ENCODE measurements around the gene GHR.
"Not testable (repeated sequence)": the region's sequence is repeated elsewhere in the genome, so short reads cannot be mapped to it uniquely, and the experiment has no call there.

GHR gene

GRCh38 chr5:42650084-42650483, 226.8 kb downstream of the GHR start:
- FAIRE-seq, result no peak

- no peak for FAIRE-seq
Observed at GRCh38 chr5:42653705-42654104, 230.5 kb downstream of the GHR start.

GRCh38 chr5:42654645-42655044, 231.4 kb downstream of the GHR start:
- no peak for FAIRE-seq

- FAIRE-seq, result no peak
Observed at GRCh38 chr5:42655982-42656650, 232.9 kb downstream of the GHR start.

GRCh38 chr5:42656651-42657015, 233.4 kb downstream of the GHR start:
- FAIRE-seq, result peak; percentile 74

GRCh38 chr5:42659869-42660268, 236.6 kb downstream of the GHR start:
- FAIRE-seq, result not testable (repeated sequence)

GRCh38 chr5:42665857-42666256, 242.6 kb downstream of the GHR start:
- no peak for FAIRE-seq

GRCh38 chr5:42666869-42667268, 243.6 kb downstream of the GHR start:
- no peak for FAIRE-seq

- FAIRE-seq, result no peak
Observed at GRCh38 chr5:42668254-42668653, 245.0 kb downstream of the GHR start.

GRCh38 chr5:42672925-42673324, 249.7 kb downstream of the GHR start:
- no peak for FAIRE-seq

GRCh38 chr5:42675602-42676001, 252.4 kb downstream of the GHR start:
- FAIRE-seq, result no peak

- no peak for FAIRE-seq
Observed at GRCh38 chr5:42676362-42676761, 253.1 kb downstream of the GHR start.

GRCh38 chr5:42677156-42677842, 254.1 kb downstream of the GHR start:
- FAIRE-seq, result no peak

GRCh38 chr5:42680046-42680445, 256.8 kb downstream of the GHR start:
- no peak for FAIRE-seq

GRCh38 chr5:42685078-42685477, 261.8 kb downstream of the GHR start:
- FAIRE-seq, result not testable (repeated sequence)

- FAIRE-seq, result no peak
Observed at GRCh38 chr5:42689391-42689790, 266.2 kb downstream of the GHR start.

GRCh38 chr5:42691413-42691937, 268.2 kb downstream of the GHR start:
- no peak for FAIRE-seq

GRCh38 chr5:42701351-42702059, 278.3 kb downstream of the GHR start:
- no peak for FAIRE-seq

GRCh38 chr5:42703238-42703637, 280.0 kb downstream of the GHR start:
- FAIRE-seq, result no peak

- FAIRE-seq, result no peak
Observed at GRCh38 chr5:42715785-42716184, 292.5 kb downstream of the GHR start.

GRCh38 chr5:42718591-42718990, 295.4 kb downstream of the GHR start:
- no peak for FAIRE-seq

- FAIRE-seq, result no peak
Observed at GRCh38 chr5:42719034-42719433, 295.8 kb downstream of the GHR start.

GRCh38 chr5:42720251-42720650, 297.0 kb downstream of the GHR start:
- no peak for FAIRE-seq

GRCh38 chr5:42721484-42721883, 298.2 kb downstream of the GHR start:
- no peak for FAIRE-seq
